GM21576 (cell line): ENCODE measurements around the gene KLK1.

Experiments used
- ATAC-seq: cut with Tn5 transposase; IDR thresholded peaks from one replicate; pipeline ENCODE4 v1.9.1; 2021; ENCODE audit warnings: mild to moderate bottlenecking, moderate library complexity; ENCODE audit not compliant: unreplicated experiment

Gene KLK1

DNA sequence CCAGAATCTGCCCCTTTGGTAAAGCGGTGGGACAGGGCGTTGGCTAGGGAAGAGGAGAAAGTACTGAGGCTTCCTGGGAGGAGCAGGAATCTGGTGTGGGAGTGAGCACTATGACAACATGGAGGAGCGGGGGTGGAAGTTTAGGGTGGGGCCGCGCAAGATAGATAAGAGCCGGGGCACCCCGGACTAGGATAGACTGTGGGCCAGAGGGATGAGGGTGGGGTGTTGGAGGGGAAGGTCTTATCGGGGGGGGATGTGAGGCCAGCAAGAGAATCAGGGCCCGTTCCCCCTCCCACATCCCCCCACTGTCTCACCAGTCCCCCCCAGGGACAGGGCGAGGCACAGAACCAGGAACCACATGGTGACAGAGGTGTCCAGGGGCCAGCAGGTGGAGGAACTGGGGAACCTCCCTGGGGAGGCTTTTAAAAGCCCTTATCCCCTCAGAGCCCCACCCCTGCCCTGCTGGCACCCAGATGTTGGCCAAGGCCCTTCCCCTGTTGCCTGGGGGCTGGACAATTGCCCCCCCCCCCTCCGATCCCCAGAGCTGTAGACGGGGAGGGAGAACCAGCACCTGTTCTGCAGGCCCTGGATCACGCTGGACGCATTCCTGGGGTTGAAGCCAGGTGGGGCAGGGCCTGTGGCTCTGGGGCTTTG, at the start of gene KLK1:
KLK1 (minus strand) TSS at position 399 of the 654 bp plus-strand sequence; CDS start at position 360, 39 bp downstream.
- no peak for ATAC-seq

DNA sequence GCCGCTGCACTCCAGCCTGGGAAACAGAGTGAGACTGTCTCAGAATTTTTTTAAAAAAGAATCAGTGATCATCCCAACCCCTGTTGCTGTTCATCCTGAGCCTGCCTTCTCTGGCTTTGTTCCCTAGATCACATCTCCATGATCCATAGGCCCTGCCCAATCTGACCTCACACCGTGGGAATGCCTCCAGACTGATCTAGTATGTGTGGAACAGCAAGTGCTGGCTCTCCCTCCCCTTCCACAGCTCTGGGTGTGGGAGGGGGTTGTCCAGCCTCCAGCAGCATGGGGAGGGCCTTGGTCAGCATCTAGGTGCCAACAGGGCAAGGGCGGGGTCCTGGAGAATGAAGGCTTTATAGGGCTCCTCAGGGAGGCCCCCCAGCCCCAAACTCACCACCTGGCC, 49.5 kb upstream of the KLK1 start, which contains the start of gene KLK2:
KLK2 (plus strand) TSS at position 384 of the 400 bp plus-strand sequence. CDS start 35 bp downstream, outside the sequence.
- no peak for ATAC-seq

DNA sequence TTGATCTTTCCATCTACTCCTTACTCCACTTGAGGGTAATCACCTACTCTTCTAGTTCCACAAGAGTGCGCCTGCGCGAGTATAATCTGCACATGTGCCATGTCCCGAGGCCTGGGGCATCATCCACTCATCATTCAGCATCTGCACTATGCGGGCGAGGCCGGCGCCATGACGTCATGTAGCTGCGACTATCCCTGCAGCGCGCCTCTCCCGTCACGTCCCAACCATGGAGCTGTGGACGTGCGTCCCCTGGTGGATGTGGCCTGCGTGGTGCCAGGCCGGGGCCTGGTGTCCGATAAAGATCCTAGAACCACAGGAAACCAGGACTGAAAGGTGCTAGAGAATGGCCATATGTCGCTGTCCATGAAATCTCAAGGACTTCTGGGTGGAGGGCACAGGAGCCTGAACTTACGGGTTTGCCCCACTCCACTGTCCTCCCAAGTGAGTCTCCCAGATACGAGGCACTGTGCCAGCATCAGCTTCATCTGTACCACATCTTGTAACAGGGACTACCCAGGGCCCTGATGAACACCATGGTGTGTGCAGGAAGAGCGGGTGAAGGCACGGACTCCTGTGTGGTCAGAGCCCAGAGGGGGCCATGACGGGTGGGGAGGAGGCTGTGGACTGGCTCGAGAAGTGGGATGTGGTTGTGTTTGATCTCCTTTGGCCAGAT, 47.0 kb upstream of the KLK1 start:
- ATAC-seq, result no peak

DNA sequence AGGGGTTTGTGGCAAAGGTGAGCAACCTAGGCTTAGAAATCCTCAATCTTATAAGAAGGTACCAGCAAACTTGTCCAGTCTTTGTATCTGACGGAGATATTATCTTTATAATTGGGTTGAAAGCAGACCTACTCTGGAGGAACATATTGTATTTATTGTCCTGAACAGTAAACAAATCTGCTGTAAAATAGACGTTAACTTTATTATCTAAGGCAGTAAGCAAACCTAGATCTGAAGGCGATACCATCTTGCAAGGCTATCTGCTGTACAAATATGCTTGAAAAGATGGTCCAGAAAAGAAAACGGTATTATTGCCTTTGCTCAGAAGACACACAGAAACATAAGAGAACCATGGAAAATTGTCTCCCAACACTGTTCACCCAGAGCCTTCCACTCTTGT, 45.9 kb upstream of the KLK1 start:
- ATAC-seq, result no peak

DNA sequence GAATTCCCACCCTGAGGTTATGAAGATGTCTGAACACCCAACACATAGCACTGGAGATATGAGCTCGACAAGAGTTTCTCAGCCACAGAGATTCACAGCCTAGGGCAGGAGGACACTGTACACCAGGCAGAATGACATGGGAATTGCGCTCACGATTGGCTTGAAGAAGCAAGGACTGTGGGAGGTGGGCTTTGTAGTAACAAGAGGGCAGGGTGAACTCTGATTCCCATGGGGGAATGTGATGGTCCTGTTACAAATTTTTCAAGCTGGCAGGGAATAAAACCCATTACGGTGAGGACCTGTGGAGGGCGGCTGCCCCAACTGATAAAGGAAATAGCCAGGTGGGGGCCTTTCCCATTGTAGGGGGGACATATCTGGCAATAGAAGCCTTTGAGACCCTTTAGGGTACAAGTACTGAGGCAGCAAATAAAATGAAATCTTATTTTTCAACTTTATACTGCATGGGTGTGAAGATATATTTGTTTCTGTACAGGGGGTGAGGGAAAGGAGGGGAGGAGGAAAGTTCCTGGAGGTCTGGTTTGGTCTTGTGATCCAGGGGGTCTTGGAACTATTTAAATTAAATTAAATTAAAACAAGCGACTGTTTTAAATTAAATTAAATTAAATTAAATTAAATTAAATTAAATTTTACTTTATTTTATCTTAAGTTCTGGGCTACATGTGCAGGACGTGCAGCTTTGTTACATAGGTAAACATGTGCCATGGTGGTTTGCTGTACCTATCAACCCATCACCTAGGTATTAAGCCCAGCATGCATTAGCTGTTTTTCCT, 38.1 kb upstream of the KLK1 start:
- no peak for ATAC-seq

DNA sequence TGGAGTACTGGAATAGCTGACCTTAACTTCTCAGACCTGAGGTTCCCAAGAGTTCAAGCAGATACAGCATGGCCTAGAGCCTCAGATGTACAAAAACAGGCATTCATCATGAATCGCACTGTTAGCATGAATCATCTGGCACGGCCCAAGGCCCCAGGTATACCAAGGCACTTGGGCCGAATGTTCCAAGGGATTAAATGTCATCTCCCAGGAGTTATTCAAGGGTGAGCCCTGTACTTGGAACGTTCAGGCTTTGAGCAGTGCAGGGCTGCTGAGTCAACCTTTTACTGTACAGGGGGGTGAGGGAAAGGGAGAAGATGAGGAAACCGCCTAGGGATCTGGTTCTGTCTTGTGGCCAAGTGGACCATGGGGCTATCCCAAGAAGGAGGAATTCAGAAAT, 37.4 kb upstream of the KLK1 start:
- ATAC-seq, result no peak

DNA sequence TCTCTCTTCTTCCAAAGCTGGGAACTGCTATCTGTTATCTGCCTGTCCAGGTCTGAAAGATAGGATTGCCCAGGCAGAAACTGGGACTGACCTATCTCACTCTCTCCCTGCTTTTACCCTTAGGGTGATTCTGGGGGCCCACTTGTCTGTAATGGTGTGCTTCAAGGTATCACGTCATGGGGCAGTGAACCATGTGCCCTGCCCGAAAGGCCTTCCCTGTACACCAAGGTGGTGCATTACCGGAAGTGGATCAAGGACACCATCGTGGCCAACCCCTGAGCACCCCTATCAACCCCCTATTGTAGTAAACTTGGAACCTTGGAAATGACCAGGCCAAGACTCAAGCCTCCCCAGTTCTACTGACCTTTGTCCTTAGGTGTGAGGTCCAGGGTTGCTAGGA, 36.3 kb upstream of the KLK1 start:
- no peak for ATAC-seq

DNA sequence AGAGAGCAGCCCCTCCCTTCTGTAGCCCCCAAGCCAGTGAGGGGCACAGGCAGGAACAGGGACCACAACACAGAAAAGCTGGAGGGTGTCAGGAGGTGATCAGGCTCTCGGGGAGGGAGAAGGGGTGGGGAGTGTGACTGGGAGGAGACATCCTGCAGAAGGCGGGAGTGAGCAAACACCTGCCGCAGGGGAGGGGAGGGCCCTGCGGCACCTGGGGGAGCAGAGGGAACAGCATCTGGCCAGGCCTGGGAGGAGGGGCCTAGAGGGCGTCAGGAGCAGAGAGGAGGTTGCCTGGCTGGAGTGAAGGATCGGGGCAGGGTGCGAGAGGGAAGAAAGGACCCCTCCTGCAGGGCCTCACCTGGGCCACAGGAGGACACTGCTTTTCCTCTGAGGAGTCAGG, 35.3 kb upstream of the KLK1 start:
- no peak for ATAC-seq

DNA sequence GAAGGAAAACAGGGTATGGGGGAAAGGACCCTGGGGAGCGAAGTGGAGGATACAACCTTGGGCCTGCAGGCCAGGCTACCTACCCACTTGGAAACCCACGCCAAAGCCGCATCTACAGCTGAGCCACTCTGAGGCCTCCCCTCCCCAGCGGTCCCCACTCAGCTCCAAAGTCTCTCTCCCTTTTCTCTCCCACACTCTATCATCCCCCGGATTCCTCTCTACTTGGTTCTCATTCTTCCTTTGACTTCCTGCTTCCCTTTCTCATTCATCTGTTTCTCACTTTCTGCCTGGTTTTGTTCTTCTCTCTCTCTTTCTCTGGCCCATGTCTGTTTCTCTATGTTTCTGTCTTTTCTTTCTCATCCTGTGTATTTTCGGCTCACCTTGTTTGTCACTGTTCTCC, 33.8 kb upstream of the KLK1 start:
- no peak for ATAC-seq

DNA sequence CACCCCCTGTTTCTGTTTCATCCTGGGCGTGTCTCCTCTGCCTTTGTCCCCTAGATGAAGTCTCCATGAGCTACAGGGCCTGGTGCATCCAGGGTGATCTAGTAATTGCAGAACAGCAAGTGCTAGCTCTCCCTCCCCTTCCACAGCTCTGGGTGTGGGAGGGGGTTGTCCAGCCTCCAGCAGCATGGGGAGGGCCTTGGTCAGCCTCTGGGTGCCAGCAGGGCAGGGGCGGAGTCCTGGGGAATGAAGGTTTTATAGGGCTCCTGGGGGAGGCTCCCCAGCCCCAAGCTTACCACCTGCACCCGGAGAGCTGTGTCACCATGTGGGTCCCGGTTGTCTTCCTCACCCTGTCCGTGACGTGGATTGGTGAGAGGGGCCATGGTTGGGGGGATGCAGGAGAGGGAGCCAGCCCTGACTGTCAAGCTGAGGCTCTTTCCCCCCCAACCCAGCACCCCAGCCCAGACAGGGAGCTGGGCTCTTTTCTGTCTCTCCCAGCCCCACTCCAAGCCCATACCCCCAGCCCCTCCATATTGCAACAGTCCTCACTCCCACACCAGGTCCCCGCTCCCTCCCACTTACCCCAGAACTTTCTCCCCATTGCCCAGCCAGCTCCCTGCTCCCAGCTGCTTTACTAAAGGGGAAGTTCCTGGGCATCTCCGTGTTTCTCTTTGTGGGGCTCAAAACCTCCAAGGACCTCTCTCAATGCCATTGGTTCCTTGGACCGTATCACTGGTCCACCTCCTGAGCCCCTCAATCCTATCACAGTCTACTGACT, 31.2 kb upstream of the KLK1 start, which contains the start of gene KLK3:
KLK3 (plus strand) TSS at position 280 of the 775 bp plus-strand sequence; CDS start at position 321, 41 bp downstream.
- ATAC-seq, result no peak

DNA sequence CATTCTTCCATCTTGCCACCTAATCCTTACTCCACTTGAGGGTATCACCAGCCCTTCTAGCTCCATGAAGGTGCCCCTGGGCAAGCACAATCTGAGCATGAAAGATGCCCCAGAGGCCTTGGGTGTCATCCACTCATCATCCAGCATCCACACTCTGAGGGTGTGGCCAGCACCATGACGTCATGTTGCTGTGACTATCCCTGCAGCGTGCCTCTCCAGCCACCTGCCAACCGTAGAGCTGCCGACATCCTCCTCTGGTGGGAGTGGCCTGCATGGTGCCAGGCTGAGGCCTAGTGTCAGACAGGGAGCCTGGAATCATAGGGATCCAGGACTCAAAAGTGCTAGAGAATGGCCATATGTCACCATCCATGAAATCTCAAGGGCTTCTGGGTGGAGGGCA, 28.0 kb upstream of the KLK1 start:
- no peak for ATAC-seq

DNA sequence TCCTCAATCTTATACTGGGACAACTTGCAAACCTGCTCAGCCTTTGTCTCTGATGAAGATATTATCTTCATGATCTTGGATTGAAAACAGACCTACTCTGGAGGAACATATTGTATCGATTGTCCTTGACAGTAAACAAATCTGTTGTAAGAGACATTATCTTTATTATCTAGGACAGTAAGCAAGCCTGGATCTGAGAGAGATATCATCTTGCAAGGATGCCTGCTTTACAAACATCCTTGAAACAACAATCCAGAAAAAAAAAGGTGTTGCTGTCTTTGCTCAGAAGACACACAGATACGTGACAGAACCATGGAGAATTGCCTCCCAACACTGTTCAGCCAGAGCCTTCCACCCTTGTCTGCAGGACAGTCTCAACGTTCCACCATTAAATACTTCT, 27.2 kb upstream of the KLK1 start:
- ATAC-seq, result no peak

DNA sequence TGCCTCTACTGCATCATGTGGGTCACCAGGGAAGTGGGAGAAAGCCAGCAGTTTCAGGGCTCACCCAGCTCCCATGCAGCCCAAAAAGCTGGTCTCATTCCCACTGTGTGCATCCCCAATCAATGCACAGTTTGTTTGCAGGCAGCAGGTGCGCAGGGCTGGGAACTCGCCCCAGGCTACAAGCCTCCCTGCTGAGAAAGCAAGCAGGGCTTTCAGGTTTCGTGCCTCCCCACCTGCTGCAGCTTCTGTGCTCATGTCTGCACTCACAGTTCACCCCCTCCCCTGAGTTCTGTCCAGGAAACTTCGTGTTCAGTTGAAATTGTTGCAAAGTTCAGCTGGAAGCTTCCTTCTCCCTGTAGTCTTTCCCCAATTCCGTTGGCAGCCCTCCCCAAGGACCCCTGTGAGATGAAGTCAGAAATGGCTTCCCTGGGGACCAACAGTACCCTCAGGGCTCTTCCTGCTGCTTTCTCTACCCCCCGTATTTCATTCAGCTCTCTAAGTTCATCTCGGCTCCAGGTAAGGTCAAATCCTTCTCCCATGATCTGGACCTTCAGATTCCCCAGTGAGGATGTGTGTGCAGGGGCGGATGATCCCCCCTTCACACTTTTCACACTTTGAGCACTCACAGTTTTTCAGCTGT, 20.8 kb upstream of the KLK1 start:
- no peak for ATAC-seq

DNA sequence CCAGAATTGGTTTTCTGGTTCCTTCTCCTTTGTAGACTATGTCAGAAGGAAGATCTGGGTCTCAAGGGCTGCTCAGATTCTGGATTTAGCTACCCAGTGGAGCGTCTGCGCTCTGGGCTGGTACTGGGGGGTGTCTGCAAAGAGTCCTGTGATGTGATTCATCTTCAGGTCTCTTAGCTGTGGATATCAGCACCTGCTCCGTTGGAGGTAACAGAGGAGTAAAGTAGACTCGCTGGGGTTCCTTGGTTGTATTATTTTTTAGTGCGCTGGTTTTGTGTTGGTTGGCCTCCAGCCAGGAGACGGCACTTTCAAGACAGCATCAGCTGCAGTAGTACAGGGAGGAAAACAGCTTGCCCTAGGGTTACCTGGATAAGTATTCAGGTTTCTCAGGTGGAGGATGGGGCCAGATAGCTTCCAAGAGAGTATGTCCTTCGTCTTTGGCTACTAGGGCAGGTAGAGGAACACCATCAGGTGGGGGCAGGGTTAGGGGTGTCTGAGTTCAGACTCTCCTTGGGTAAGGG, 20.2 kb upstream of the KLK1 start:
- no peak for ATAC-seq

DNA sequence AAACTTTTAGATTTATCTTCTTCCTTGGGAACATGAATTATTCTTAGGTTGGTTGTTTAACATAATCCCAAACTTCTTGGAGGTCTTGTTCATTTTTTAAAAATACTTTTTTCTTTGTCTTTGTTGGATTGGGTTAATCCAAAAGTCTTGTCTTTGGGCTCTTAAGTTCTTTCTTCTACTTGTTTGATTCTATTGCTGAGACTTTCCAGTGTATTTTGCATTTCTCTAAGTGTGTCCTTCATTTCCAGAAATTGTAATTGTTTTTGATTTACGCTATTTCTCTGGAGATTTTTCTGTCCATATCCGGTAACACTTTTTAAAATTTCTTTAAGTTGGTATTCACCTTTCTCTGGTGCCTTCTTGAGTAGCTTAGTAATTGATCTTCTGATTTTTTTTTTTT, 19.6 kb upstream of the KLK1 start:
- ATAC-seq, result no peak

DNA sequence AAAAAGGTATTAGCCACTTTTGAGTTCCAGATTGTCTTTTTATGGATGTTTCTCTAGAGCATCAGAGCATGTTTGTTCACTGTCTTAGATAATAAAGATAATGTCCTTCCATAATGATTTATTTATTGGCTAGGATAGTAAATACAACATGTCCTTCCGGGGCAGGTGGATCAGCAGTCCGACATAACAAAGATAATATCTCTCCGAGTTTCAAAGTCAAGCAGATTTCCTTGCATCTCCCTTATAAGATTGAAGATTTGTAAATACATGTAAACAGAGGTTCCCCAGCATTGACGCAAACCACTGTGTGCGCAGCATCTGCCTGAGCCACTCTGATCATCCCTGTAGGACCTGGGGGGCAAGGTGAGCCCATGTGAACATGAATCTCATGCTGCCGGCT, 18.5 kb upstream of the KLK1 start:
- ATAC-seq, result no peak

DNA sequence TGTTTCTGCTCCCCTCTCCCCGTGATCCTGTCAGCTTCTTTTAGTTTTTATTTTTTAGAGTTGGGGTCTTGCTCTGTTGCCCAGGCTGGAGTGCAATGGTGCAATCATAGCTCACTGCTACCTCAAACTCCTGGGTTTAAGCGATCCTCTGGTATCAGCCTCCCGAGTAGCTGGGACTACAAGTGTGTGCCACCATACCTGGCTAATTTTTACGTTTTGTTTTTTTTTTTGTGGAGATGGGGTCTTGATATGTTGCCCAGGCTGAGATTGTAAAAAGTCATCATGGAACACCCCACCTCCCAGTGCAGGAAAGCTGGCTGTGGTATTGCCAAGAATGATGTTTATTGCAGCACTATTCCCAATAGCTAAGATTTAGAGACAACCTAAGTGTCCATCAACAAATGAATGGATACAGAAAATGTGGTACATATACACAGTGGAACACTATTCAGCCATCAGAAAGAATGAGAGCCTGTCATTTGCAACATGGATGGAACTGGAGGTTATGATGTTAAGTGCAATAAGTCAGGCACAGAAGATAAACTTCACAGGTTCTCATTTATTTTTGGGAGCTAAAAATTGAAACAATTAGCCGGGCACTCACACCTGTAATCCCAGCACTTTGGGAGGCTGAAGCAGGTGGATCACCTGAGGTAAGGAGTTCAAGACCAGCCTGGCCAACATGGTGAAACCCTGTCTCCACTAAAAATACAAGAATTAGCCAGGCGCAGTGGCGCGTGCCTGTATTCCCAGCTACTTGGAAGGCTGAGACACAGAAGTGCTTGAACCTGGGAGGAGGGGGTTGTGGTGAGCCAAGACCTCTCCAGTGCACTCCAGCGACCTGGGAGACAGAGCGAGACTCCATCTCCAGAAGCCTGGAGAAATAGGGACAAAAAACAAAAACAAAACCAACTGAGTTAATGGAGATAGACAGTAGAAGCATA, 16.4 kb upstream of the KLK1 start:
- ATAC-seq, result no peak

DNA sequence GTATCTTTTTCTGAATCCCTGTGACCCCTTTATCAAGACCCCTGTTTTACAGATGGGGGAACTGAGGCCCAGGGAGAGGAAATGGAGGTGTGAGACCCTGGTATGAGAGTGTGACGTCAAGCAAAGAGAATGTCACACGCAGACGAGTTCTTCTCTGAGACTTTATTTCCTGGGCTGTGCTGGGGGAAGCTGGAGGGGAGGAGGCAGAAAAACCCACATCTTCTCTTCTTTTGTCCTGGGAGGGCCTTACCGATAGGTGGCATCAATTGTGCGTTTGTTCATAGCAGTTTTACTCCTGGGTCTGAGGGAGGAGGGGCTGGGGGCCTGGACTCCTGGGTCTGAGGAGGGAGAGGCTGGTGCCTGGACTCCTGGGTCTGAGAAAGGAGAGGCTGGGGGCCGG, 14.7 kb upstream of the KLK1 start:
- ATAC-seq, result no peak

DNA sequence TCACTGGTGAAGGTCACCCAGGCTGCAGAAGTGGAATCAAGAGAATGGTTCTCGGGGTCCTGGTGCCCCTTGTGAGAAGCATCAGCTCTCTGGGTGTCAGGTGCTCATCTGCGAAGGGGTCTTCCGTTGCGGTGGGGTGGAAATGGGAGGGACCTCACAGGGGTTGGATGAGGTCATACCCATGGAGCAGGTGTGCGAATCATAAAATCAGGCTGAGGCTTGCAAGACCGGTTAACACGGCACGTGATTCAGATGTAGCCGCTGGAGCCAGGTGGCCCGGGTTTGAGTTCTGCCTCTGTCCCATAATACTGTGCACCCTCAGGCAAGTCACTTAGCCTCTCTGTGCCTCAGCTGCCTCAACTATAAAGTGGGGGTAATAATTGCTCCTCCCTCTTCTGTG, 13.7 kb upstream of the KLK1 start:
- ATAC-seq, result no peak
